ENCODE measurements around the gene PRELP. TPM values are rescaled to one million over a fixed set of nuclear protein-coding genes. Genes with fewer than 3 reads are reported as not detected.

PRELP gene
- total and polyA plus RNA-seq, 2 of the 8 experiments (the other 6 are each of a cell fraction or from before 2014, with no cell fraction given): 0.13 to 0.23 TPM

DNA sequence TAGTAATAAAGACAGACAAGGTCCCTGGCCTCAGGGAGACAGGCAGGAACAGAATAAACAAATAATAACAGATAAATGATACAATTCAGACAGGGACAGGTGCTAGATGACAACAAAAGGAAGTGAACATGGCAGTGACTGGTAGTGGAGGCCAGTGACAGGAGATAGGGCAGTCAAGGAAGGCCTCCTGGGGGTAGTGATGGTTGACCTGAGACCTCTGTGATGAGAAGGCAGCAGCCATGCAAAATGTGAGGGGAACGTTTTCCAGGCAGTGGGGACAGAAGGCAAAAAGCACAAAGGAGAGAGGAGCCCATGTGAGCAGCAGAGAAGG lies 36.9 kb downstream of the PRELP start (continued):
- TF ChIP-seq CHD7 (IDR thresholded peaks at IDR 0.05; ENCODE audit: insufficient replicate concordance, low read length) (no peak), CBX8 (IDR thresholded peaks at IDR 0.05; ENCODE audit: borderline replicate concordance, low read depth, low read length) (no peak), KDM4A (IDR thresholded peaks at IDR 0.05; ENCODE audit: low read depth, low read length, severe bottlenecking) (no peak), CREB1 (IDR thresholded peaks at IDR 0.05) (no peak), CBX5 (IDR thresholded peaks at IDR 0.05; ENCODE audit: low read depth, low read length) (no peak), EZH2 (IDR thresholded peaks at IDR 0.05; ENCODE audit: low read depth, low read length, severe bottlenecking) (no peak), BCL11A (IDR thresholded peaks at IDR 0.05; ENCODE audit: low read depth in 2 of 2, low read length in 2 of 2) (no peak), CHD2 (IDR thresholded peaks at IDR 0.05; ENCODE audit: low read length) (no peak), BRCA1 (IDR thresholded peaks at IDR 0.05; ENCODE audit: low read depth, low read length) (no peak), SP2 (IDR thresholded peaks at IDR 0.05; ENCODE audit: low read length) (no peak), RAD21 (IDR thresholded peaks at IDR 0.05 in 1 of 2, conservative IDR thresholded peaks at IDR 0.05 in 1 of 2; ENCODE audit: low read depth in 2 of 2, low read length in 2 of 2) (no peak), CTBP2 (IDR thresholded peaks at IDR 0.05; ENCODE audit: borderline replicate concordance, insufficient read depth, insufficient read length, low read length) (no peak), SRF (IDR thresholded peaks at IDR 0.05; ENCODE audit: low read depth, low read length) (no peak)
